GM21367 (cell line): ENCODE measurements around the gene RB1.

Source experiments
- ATAC-seq: cut with Tn5 transposase; IDR thresholded peaks from one replicate; pipeline ENCODE4 v1.9.1; 2021; ENCODE audit not compliant: unreplicated experiment

RB1 gene

DNA sequence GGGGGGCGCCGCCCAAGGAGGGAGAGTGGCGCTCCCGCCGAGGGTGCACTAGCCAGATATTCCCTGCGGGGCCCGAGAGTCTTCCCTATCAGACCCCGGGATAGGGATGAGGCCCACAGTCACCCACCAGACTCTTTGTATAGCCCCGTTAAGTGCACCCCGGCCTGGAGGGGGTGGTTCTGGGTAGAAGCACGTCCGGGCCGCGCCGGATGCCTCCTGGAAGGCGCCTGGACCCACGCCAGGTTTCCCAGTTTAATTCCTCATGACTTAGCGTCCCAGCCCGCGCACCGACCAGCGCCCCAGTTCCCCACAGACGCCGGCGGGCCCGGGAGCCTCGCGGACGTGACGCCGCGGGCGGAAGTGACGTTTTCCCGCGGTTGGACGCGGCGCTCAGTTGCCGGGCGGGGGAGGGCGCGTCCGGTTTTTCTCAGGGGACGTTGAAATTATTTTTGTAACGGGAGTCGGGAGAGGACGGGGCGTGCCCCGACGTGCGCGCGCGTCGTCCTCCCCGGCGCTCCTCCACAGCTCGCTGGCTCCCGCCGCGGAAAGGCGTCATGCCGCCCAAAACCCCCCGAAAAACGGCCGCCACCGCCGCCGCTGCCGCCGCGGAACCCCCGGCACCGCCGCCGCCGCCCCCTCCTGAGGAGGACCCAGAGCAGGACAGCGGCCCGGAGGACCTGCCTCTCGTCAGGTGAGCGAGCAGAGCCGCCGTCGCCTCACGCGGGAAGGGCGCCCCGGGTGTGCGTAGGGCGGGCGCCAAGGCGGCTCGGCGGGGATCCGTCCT lies at the start of gene RB1:
RB1 (plus strand) TSS at position 393 of the 784 bp plus-strand sequence; CDS start at position 555, 162 bp downstream.
- ATAC-seq = peak; percentile 68

DNA sequence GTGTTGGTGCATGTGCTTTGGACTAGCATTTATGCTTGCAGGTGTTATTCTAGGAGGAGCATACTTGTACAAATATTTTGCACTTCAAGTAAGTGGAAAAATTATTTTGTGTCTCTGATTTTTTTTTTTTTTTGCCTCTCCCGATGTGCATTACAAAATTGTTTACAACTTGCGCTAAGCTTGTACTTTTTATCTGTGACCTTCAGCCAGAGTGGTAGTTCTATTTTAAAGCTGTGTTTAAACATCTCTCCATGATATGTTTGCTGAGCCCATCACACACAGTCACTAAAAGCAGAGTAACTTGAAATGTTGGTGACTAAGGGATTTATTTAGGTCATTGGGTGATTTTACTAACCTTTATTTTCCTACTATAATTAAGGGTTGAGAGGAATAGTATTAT lies 49.7 kb upstream of the RB1 start:
- ATAC-seq = no peak

- no peak for ATAC-seq
These were observed 48.5 kb upstream of the RB1 start for GRCh38 chr13:48255090-48255489.

GRCh38 chr13:48255954-48256353 lies 47.6 kb upstream of the RB1 start:
- no peak for ATAC-seq

GRCh38 chr13:48258002-48258401 lies 45.5 kb upstream of the RB1 start:
- ATAC-seq = no peak

GRCh38 chr13:48258430-48258829 lies 45.1 kb upstream of the RB1 start:
- ATAC-seq = no peak

GRCh38 chr13:48260970-48261369 lies 42.6 kb upstream of the RB1 start:
- no peak for ATAC-seq

- ATAC-seq = no peak
These were observed 40.4 kb upstream of the RB1 start for GRCh38 chr13:48263196-48263595.

GRCh38 chr13:48264058-48264457 lies 39.5 kb upstream of the RB1 start:
- no peak for ATAC-seq

GRCh38 chr13:48265217-48265815 lies 38.2 kb upstream of the RB1 start:
- ATAC-seq = peak; percentile 72

GRCh38 chr13:48266150-48266549 lies 37.4 kb upstream of the RB1 start:
- no peak for ATAC-seq

DNA sequence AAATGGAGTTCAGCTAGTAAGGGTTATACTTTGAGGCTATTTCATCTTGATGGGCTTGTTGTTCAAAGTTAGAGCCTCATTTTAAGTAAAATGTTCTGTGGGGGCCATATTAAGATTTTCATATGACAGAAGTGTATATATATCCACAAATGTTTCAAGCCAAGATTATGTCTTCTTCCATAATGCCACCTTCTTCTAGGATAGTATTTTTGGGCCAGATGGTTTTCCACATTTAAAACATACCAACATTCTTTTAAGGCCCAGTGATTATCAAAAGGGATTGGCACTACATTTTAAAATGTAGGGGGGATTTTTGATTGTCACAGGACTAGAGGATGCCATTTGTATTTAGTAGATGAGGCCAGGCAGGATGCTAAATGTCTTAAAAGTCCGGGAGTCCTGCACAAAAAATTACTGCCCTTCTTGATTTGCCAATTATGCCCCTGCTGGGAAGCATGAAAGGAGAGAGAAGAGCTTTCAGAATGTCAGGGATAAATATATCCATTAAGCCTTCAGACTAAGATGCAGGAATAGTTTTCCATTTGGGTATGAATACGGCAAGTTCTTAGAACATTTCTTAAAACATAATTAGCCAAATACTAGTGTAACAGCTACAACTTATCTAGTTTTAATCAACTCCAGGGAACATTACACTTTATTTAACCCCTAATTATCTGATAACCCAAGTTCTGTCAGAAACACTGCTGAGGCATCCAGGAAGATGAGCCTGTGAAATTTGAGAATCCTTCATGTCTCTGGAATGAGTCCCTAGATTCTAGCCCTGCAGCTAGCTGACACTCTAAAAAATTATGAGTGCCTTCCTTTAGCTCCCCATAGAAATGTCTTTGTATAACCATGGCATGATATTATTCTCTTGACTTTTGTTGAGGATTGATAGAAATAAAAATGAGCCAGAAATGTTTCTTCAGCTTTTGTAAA lies 36.6 kb upstream of the RB1 start:
- ATAC-seq = no peak

DNA sequence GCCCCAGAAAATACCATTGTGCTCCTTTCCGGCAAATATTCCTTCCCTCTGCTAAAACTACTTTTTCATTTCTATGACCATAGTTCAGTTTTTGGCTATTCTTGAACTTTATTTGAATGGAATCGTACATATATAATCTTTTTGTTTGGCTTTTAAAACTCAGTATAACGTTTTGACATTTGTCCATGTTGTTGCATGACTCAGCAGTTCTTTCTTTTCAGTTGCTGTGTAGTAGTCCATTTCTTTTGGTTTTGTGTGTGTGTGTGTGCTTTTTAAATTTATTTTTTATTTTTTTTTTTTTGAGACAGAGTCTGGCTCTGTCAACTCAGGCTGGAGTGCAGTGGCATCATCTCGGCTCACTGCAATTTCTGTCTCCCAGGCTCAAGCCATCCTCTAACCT lies 35.5 kb upstream of the RB1 start:
- no peak for ATAC-seq

- ATAC-seq = no peak
These were observed 30.2 kb upstream of the RB1 start for GRCh38 chr13:48273346-48273745.

DNA sequence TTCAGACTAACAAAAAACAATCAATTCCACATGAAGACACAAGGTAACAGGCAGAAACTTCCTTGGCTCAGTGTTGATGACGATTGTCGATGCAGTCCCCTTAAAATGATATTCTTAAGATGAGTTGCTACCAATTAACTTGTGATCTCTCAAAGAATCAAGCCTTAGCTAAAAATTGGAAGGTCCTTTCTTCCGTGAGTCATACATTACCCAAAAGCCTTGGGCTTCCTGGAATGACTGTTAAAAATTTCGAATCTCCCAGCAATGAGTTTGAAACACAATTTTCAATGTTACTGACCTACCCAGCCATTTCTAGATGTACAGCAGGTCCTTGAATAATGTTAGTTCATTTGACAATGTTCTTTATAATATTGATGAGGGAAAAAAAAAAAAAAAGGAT lies 28.0 kb upstream of the RB1 start:
- ATAC-seq = no peak

- no peak for ATAC-seq
These were observed 24.7 kb upstream of the RB1 start for GRCh38 chr13:48278806-48279205.

DNA sequence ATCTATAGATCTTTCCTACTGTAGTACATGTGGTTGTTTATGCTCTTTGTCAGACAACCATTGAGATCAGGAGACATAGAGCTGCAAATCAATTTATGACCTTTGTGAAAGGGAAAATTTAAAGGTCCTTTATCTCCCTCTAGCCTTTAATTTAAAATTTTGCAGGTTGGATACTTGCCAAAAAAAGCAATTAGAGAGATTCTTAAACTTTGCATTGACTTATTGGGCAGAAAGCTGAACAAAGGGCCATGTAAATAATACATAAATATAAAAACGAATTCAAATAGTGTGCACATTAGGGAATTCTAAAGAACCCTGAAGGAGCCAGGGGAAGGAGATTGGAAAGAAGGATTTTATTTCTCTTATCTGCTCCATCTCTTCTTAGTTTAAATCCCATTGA lies 22.0 kb upstream of the RB1 start:
- ATAC-seq = no peak

GRCh38 chr13:48291730-48292129 lies 11.8 kb upstream of the RB1 start:
- no peak for ATAC-seq

GRCh38 chr13:48292650-48293049 lies 10.9 kb upstream of the RB1 start:
- ATAC-seq = no peak

- ATAC-seq = no peak
These were observed 8.9 kb upstream of the RB1 start for GRCh38 chr13:48294653-48295052.

DNA sequence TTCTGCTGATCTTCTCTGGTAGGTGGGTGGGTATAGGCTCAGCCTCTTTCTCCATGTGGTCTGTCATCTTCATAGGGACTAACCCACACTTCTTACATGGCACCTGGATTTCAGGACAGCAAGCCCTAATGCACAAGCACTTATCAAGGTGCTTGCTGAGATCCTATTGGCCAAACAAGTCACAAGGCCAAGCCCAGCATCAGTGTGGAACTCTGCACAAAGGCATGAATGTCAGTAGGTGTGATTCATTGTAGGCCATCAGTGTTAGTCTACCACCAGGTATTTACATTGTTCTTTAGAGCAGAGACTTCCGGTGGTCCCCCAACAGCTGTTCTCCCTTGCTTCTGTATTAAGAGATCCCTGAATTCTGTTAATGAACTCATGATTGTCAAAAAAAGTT lies 8.3 kb upstream of the RB1 start:
- ATAC-seq = no peak

DNA sequence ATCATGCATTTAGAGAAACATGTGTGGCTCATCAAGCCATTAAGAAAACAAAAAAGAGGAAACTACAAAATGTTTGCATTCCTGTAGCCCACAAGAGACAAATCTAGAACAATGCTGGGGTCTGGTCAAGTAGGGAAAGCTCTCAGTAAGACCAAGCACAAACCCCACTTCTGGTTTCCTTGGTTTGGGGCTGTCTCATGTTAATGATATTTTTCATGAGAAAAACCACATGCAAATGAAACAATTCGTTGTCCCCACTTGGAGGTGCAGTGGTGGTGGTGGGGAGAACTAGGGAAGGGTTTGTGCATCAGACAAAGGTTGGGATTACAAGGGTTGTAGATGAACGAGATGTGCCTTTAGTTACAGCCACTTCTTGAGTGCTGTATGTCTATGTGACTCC lies 7.0 kb upstream of the RB1 start:
- ATAC-seq = no peak
